Thyroid gland (tissue), 4 donors: Measurements from ENCODE around the gene TFR2. TPM values are rescaled to one million over a fixed set of nuclear protein-coding genes. Genes with fewer than 3 reads are reported as not detected.
"Not testable (repeated sequence)": the region's sequence is repeated elsewhere in the genome, so short reads cannot be mapped to it uniquely, and the experiment has no call there.

Source experiments
- DNase-seq, 2 donors: peaks; one replicate each; pipeline ENCODE4 v3.0.0-alpha.2; 2019
- H3K27ac ChIP-seq, 3 donors: fragments of 200-600 bp; sonication (generic); 1 replicate in 2 of 3; 2 replicates in 1 of 3; pipeline ENCODE4 v1.5.1; 2016 to 2019; ENCODE audit warnings: mild to moderate bottlenecking in 1 of 3, moderate library complexity in 1 of 3
- H3K27me3 ChIP-seq: fragments of 200-600 bp; sonication (generic); one replicate; pipeline ENCODE4 v1.5.1; 2019
- H3K36me3 ChIP-seq, 2 donors: fragments of 200-600 bp; sonication (generic); one replicate each; pipeline ENCODE4 v1.5.1; 2016 to 2019
- H3K4me1 ChIP-seq, 2 donors: fragments of 200-600 bp; sonication (generic); one replicate each; pipeline ENCODE4 v1.5.1; 2017 to 2019
- H3K4me3 ChIP-seq, 3 donors: fragments of 200-600 bp; sonication (generic); replicated peaks in 1 of 3; 1 replicate in 2 of 3; 2 replicates in 1 of 3; pipeline ENCODE4 v1.5.1; 2016; ENCODE audit warnings: mild to moderate bottlenecking in 1 of 3
- H3K9me3 ChIP-seq: fragments of 200-600 bp; sonication (generic); one replicate; pipeline ENCODE4 v1.5.1; 2017
- POLR2A ChIP-seq, 2 donors: fragments of 450-650 bp; IDR thresholded peaks; one replicate each; pipeline ENCODE4 v1.6.1; 2017; ENCODE audit warnings: antibody characterized with exemption in 2 of 2, mild to moderate bottlenecking in 2 of 2, moderate library complexity in 1 of 2
- WGBS, 2 donors: methylation state at CpG; one replicate each; pipeline ENCODE4 v1.1.5; 2017; 5-methylcytosine and 5-hydroxymethylcytosine counted together
- intact Hi-C: fragments of 100-400 bp; cut with DNase I; formaldehyde crosslinking; loops from one replicate; pipeline ENCODE4 v1.15.1; 2023
- total RNA-seq, 4 donors: library from RNA; depleted of rRNA; stranded (reverse); fragments of >200 nt; gene quantifications; one replicate each; pipeline ENCODE4 v1.2.3, GENCODE V29; 2016
- TF ChIP-seq, protein P1 (sequence below), 6 experiments: fragments of 200-600 bp in 3 of 6; fragments of 450-650 bp in 3 of 6; sonication (generic) in 3 of 6; IDR thresholded peaks; one replicate each; pipeline ENCODE4 v1.5.1; 2016 to 2019; ENCODE audit warnings: antibody characterized with exemption in 6 of 6, mild to moderate bottlenecking in 2 of 6, inconsistent platforms in 1 of 6, moderate library complexity in 1 of 6

TFR2 gene
- total RNA-seq, 4 donors from 2014 or later = 0.22 to 0.27 TPM; not detected in 2

DNA sequence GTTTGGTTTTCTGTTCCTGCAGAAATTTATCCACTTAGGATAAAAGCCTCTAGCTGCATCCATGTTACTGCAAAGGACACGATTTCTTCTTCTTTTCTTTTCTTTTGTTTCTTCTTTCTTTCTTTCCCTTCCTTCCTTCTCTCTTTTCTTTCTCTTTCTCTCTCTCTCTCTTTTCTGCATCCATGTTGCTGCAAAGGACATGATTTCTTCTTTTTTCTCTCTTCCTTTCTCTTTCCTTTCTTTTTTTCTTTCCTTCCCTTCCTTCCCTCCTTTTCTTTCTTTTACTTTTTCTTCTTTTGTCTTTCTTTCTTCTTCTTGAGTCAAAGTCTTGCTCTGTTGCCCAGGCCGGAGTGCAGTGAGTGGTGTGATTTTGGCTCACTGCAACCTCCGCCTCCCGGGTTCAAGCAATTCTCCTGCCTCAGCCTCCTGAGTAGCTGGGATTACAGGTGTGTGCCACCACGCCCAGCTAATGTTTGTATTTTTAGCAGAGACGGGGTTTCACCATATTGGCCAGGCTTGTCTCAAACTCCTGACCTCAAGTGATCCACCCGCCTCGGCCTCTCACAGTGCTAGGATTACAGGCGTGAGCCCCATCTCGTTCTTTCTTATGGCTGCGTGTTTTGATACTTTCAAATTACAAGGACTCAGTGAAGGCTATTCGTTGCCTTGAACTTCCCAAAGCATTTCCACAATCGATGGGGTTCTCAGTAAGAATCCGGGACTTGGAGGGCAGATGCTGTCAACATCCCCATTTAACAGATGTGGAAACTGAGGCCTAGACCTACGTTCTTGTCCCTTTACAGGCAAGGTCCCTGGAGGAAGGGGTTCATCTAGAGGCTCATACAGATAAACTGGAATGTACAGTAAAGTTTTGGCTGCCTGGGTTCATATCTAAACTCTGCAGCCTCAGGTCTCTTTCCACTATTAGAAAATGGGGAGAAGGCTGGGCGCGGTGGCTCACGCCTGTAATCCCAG is 30.3 kb upstream of the TFR2 start:
- H3K27me3 ChIP-seq = no peaks in the 10 kb centered on the region
- H3K9me3 ChIP-seq = no peaks in the 10 kb centered on the region
- 91 to 92% methylated on average over 18 of the region's 18 CpGs for whole genome bisulfite sequencing, 2 donors
- TF ChIP-seq POLR2A (IDR thresholded peaks at IDR 0.05) = no peak
- TF ChIP-seq, protein P1, sequence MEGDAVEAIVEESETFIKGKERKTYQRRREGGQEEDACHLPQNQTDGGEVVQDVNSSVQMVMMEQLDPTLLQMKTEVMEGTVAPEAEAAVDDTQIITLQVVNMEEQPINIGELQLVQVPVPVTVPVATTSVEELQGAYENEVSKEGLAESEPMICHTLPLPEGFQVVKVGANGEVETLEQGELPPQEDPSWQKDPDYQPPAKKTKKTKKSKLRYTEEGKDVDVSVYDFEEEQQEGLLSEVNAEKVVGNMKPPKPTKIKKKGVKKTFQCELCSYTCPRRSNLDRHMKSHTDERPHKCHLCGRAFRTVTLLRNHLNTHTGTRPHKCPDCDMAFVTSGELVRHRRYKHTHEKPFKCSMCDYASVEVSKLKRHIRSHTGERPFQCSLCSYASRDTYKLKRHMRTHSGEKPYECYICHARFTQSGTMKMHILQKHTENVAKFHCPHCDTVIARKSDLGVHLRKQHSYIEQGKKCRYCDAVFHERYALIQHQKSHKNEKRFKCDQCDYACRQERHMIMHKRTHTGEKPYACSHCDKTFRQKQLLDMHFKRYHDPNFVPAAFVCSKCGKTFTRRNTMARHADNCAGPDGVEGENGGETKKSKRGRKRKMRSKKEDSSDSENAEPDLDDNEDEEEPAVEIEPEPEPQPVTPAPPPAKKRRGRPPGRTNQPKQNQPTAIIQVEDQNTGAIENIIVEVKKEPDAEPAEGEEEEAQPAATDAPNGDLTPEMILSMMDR (IDR thresholded peaks at IDR 0.05) = no peak
- H3K27ac ChIP-seq = no peak overlapping the region
- H3K4me3 ChIP-seq = no peak overlapping the region
- peaks cover 8 to 11% of the 10 kb centered on the region in 2 donors for H3K4me1 ChIP-seq
- peaks cover 2% of the 10 kb centered on the region in 2 donors for H3K36me3 ChIP-seq
- intact Hi-C loops = no loop called here
- no peak for DNase-seq

DNA sequence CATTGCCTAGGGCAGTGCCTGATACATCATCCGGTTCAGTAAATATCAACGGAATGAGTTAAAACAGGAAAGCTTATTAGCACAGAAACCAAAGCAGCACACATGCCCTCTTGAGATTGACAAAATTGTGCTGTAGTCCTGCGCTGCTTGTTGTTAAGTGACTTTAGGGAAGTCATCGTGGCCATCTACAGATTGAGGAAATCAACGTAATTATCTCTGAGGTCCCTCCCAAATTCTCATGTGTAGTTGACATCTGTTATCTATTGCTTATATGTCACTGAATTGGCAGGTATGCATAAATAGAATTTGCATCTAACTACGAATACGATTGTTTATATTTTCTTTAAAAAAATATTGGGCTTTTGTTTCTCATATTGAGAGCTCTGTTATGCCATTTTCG is 28.7 kb upstream of the TFR2 start:
- WGBS, 2 donors = 80 to 85% methylated on average over 8 of the region's 8 CpGs
- no peak overlapping the region for H3K27ac ChIP-seq

GRCh38 chr7:100669106-100669505 is 27.8 kb upstream of the TFR2 start:
- H3K27ac ChIP-seq, DNase-seq, H3K36me3 ChIP-seq, H3K27me3 ChIP-seq, H3K4me1 ChIP-seq, H3K4me3 ChIP-seq, H3K9me3 ChIP-seq, intact Hi-C loops: not testable (repeated sequence)
- 92% methylated on average over 12 of the region's 12 CpGs for WGBS, 2 donors

More for the DNA sequence above, 28.7 kb upstream of the TFR2 start:
- Histone ChIP-seq H3K27me3 (no peaks in the 10 kb centered on the region), H3K4me1 (peaks cover 0 to 3% of the 10 kb centered on the region in 2 donors), H3K4me3 (no peak overlapping the region), H3K36me3 (no peaks in the 10 kb centered on the region), H3K9me3 (no peaks in the 10 kb centered on the region)
- TF ChIP-seq, protein P1 (IDR thresholded peaks at IDR 0.05) = no peak
- no peak for TF ChIP-seq POLR2A (IDR thresholded peaks at IDR 0.05)
- DNase-seq = no peak
- intact Hi-C loops = no loop called here

DNA sequence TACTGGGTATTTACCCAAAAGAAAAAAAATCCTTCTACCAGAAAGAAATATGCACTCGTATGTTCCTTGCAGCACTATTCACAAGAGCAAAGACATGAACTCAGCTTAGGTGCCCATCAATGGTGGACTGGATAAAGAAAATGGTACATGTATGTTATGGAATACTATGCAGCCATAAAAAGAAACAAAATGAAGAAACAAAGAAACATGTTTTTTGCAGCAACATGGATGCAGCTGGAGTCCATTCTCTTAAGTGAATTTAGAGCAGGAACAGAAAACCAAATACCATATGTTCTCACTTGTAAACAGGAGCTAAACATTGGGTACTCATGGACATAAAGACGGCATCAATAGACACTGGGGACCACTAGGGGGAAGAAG is 26.7 kb upstream of the TFR2 start:
- TF ChIP-seq, protein P1 (IDR thresholded peaks at IDR 0.05) = no peak
- TF ChIP-seq POLR2A (IDR thresholded peaks at IDR 0.05) = no peak
- no peaks in the 10 kb centered on the region for H3K9me3 ChIP-seq
- no peak overlapping the region for H3K4me3 ChIP-seq
- no peak for DNase-seq
- H3K36me3 ChIP-seq = no peaks in the 10 kb centered on the region
- intact Hi-C loops = no loop called here
- peaks cover 0 to 3% of the 10 kb centered on the region in 2 donors for H3K4me1 ChIP-seq
- H3K27ac ChIP-seq = no peak overlapping the region
- H3K27me3 ChIP-seq = no peaks in the 10 kb centered on the region
- 81 to 82% methylated on average over 2 of the region's 2 CpGs for WGBS, 2 donors

DNA sequence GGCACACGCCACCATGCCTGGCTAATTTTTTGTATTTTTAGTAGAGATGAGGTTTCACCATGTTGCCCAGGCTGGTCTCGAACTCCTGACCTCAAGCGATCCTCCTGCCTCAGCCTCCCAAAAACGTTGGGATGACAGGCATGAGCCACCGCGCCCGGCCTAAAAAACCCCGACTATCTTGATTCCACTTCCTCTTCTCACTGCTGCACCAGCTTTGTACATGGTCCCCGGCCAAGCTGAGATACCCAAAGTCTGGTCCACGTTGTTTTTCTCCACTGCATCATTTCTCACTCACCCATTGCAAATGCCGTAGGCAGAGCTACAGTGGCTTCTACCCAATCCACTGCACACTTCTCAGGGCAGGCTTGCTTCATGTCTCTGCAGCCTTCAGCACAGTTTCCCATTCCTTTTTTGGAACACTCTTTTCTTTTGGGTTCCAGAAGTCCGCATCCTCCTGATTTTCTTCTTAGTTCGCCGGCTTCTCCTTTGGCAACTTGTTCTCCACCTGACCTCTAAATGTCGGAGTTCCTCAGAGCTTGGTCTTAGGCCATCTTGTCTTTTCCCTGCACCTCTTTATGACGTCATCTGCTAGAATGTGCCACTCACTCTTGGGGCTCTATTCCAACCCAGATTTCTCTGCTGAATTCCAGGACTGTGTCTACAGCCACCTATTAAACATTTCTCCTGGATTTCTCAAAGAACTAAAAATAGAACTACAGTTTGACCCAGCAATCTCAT is 26.1 kb upstream of the TFR2 start:
- H3K4me1 ChIP-seq = no peaks in the 10 kb centered on the region
- TF ChIP-seq, protein P1 (IDR thresholded peaks at IDR 0.05) = no peak
- TF ChIP-seq POLR2A (IDR thresholded peaks at IDR 0.05) = no peak
- no peak for DNase-seq
- WGBS, 2 donors = 82 to 85% methylated on average over 16 of the region's 16 CpGs
- H3K9me3 ChIP-seq = no peaks in the 10 kb centered on the region
- H3K36me3 ChIP-seq = no peaks in the 10 kb centered on the region
- H3K27me3 ChIP-seq = no peaks in the 10 kb centered on the region
- H3K27ac ChIP-seq = no peak overlapping the region
- intact Hi-C loops = no loop called here
- H3K4me3 ChIP-seq = no peak overlapping the region
